ENCODE measurements around the gene SYT2. TPM values are rescaled to one million over a fixed set of nuclear protein-coding genes. Genes with fewer than 3 reads are reported as not detected.

Gene SYT2
- total RNA-seq, 1 donor from 2014 or later: 3.1 TPM

DNA sequence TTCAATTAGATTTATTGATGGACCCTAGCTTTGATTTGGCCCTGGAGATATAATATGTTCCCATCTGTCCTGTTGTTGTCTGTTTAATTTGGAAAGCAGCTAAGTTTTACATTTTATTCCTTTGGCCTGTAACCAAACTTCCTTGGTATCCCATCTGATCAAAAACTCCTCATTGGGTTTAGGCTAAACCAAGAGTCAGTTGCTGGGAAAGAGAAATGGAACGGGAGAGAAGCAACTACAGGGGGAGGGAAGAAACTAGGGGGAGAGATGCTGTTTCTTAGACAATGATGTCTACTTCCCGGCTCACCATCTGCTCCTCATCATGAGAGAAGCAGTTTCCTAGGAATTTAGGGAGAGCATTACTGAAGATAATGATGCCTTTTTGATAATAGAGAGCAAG lies 141.8 kb downstream of the SYT2 start:
- H3K9me3 Mint-ChIP-seq: no peaks in the 10 kb centered on the region
- TF ChIP-seq, protein P1, sequence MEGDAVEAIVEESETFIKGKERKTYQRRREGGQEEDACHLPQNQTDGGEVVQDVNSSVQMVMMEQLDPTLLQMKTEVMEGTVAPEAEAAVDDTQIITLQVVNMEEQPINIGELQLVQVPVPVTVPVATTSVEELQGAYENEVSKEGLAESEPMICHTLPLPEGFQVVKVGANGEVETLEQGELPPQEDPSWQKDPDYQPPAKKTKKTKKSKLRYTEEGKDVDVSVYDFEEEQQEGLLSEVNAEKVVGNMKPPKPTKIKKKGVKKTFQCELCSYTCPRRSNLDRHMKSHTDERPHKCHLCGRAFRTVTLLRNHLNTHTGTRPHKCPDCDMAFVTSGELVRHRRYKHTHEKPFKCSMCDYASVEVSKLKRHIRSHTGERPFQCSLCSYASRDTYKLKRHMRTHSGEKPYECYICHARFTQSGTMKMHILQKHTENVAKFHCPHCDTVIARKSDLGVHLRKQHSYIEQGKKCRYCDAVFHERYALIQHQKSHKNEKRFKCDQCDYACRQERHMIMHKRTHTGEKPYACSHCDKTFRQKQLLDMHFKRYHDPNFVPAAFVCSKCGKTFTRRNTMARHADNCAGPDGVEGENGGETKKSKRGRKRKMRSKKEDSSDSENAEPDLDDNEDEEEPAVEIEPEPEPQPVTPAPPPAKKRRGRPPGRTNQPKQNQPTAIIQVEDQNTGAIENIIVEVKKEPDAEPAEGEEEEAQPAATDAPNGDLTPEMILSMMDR (IDR thresholded peaks at IDR 0.05; ENCODE audit: unreplicated experiment): no peak
- H3K27me3 Mint-ChIP-seq (ENCODE audit: low read depth): no peaks in the 10 kb centered on the region
- peak overlapping the region; percentile 93 for H3K27ac Mint-ChIP-seq
- peaks cover 46% of the 10 kb centered on the region for H3K4me1 Mint-ChIP-seq
- no peak for DNase-seq (ENCODE audit: low spot score in 2 of 2, unreplicated experiment in 2 of 2)
- H3K4me3 Mint-ChIP-seq: no peak overlapping the region
- peaks cover 6% of the 10 kb centered on the region for H3K36me3 Mint-ChIP-seq

DNA sequence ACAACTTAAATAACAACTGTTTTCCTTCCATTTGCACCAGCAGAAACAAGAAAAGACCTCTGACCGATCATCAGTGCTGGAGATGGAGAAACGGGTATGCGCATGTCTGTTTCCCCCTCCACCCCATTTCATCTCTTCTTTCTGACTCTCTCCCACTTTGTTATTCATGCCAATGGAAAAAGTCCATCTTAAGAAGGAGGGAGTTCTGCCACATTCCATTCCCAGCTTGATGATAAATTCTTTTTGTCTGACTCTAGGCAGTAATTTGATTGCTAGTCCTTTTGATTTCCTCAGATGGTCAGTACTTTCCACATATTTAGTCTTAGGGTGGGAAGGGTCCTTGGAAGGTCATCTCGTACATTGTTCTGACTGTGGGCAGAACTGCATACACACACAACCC lies 142.5 kb downstream of the SYT2 start:
- peaks cover 46% of the 10 kb centered on the region for H3K4me1 Mint-ChIP-seq
- no peaks in the 10 kb centered on the region for H3K9me3 Mint-ChIP-seq
- DNase-seq (ENCODE audit: low spot score in 2 of 2, unreplicated experiment in 2 of 2): no peak
- TF ChIP-seq, protein P1 (IDR thresholded peaks at IDR 0.05; ENCODE audit: unreplicated experiment): no peak
- peaks cover 5% of the 10 kb centered on the region for H3K36me3 Mint-ChIP-seq
- H3K27me3 Mint-ChIP-seq (ENCODE audit: low read depth): no peaks in the 10 kb centered on the region
- peak overlapping the region; percentile 93 for H3K27ac Mint-ChIP-seq
- H3K4me3 Mint-ChIP-seq: no peak overlapping the region

DNA sequence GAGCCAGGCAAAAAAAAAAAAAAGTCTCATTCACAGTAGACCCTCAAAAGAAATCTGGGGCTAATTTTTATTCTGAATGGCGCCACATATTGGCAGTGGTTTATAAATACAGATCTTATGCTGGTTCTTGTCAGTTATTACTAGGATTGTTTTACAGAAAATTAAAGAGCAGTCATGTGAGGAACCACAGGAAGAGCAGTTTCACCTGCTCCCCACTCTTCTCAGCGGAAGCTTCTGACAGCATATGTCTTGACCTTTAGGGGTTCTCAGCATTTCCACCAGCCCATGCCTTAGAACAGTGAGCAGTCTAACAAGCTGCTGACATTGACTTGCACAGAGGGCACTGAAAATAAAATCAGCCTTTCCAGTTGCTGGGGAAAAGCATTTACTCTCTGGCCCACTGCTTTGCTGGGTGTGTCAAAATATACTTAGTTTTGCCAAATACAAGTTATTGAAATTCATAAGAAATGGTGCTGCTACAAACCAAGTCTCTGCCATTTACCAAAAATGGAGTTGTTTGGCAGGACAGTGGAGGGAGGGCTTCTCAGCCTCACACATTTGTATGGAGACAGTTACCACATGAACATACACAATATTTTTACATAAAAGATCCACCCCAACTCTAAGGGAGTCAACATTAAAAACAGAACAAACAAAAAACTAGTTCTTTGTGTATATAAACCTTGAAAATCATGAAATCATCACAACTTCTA lies 144.2 kb downstream of the SYT2 start:
- Mint-ChIP-seq H3K9me3 (no peaks in the 10 kb centered on the region), H3K27ac (peak overlapping the region; percentile 71), H3K4me3 (no peak overlapping the region), H3K4me1 (peaks cover 56% of the 10 kb centered on the region), H3K27me3 (ENCODE audit: low read depth) (no peaks in the 10 kb centered on the region), H3K36me3 (peaks cover 4% of the 10 kb centered on the region)
- DNase-seq (ENCODE audit: low spot score in 2 of 2, unreplicated experiment in 2 of 2): no peak
- TF ChIP-seq, protein P1 (IDR thresholded peaks at IDR 0.05; ENCODE audit: unreplicated experiment): no peak

DNA sequence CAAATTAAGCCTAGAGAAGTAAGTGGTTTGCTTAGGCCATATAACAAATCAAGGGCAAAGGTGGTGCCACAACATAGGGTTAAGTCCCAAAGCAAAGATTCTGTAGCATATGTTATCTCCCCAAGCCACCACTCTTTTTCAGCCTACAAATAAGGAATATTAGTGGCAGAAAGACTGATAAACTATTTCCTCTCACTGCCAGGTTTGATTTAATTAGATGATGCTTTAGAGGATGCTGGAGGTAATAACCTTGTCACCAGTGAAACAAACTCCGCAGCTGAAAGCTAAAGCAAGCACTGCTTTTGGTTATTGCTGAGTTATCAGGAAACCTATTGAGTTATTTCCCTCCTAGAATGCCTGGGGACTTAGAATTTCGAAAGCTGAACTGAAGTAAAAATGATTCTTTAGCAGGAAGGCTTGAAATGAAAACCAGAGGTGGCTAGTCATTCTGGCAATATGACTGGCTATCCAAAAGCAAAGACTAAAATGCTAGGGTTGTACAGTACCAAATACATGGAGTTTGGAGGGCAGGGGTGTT lies 145.2 kb downstream of the SYT2 start:
- peak overlapping the region; percentile 71 for H3K27ac Mint-ChIP-seq
- peaks cover 56% of the 10 kb centered on the region for H3K4me1 Mint-ChIP-seq
- no peaks in the 10 kb centered on the region for H3K27me3 Mint-ChIP-seq (ENCODE audit: low read depth)
- H3K36me3 Mint-ChIP-seq: peaks cover 4% of the 10 kb centered on the region
- DNase-seq (ENCODE audit: low spot score in 2 of 2, unreplicated experiment in 2 of 2): no peak
- H3K4me3 Mint-ChIP-seq: no peak overlapping the region
- H3K9me3 Mint-ChIP-seq: no peaks in the 10 kb centered on the region
- TF ChIP-seq, protein P1 (IDR thresholded peaks at IDR 0.05; ENCODE audit: unreplicated experiment): no peak

DNA sequence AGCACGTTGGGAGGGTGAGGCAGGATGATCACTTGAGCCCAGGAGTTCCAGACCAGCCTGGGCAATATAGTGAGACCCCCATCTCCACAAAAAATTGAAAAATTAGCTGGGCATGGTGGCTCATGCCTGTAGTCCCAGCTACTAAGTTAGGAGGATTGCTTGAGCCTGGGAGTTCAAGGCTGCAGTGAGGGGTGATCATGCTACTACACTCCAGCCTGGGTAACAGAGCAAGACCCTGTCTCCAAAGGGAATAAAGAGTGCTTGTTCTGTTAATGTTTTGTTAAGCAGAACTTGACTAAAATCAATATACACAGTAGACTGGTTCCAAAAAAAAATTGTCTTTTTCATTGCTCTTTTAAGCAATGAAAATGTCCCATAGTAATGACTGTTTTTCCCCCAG lies 146.4 kb downstream of the SYT2 start:
- Mint-ChIP-seq H3K27me3 (ENCODE audit: low read depth) (no peaks in the 10 kb centered on the region), H3K36me3 (peaks cover 4% of the 10 kb centered on the region), H3K4me1 (peaks cover 52% of the 10 kb centered on the region), H3K27ac (peak overlapping the region; percentile 48), H3K4me3 (no peak overlapping the region), H3K9me3 (no peaks in the 10 kb centered on the region)
- TF ChIP-seq, protein P1 (IDR thresholded peaks at IDR 0.05; ENCODE audit: unreplicated experiment): no peak
- no peak for DNase-seq (ENCODE audit: low spot score in 2 of 2, unreplicated experiment in 2 of 2)
